ENCODE results near the gene ANKRD33B.

ANKRD33B gene

GRCh38 chr5:10624206-10624605, 60.3 kb downstream of the ANKRD33B start:
- H3K4me3 ChIP-seq (ENCODE audit: low read depth in 1 of 2, low read length in 1 of 2) = no peak overlapping the region
- no peaks in the 10 kb centered on the region for H3K36me3 ChIP-seq
- H3K27ac ChIP-seq = peak overlapping the region; percentile 89
- H3K27me3 ChIP-seq = no peaks in the 10 kb centered on the region
- no peak for TF ChIP-seq CTCF (IDR thresholded peaks at IDR 0.05)
- no peaks in the 10 kb centered on the region for H3K9me3 ChIP-seq
- H3K4me1 ChIP-seq (ENCODE audit: control insufficient read depth in 1 of 2, insufficient read depth in 1 of 2, low read depth in 1 of 2, low read length in 1 of 2) = peaks cover 64 to 74% of the 10 kb centered on the region in 2 experiments

GRCh38 chr5:10624679-10625078, 60.8 kb downstream of the ANKRD33B start:
- Histone ChIP-seq H3K4me1 (ENCODE audit: control insufficient read depth in 1 of 2, insufficient read depth in 1 of 2, low read depth in 1 of 2, low read length in 1 of 2) (peaks cover 59 to 69% of the 10 kb centered on the region in 2 experiments), H3K9me3 (no peaks in the 10 kb centered on the region), H3K4me3 (ENCODE audit: low read depth in 1 of 2, low read length in 1 of 2) (no peak overlapping the region), H3K27me3 (no peaks in the 10 kb centered on the region), H3K27ac (peak overlapping the region; percentile 89), H3K36me3 (no peaks in the 10 kb centered on the region)
- no peak for TF ChIP-seq CTCF (IDR thresholded peaks at IDR 0.05)

- Histone ChIP-seq H3K9me3 (no peaks in the 10 kb centered on the region), H3K27ac (peak overlapping the region; percentile 89), H3K4me3 (ENCODE audit: low read depth in 1 of 2, low read length in 1 of 2) (peak overlapping the region; percentile 39 to 57), H3K4me1 (ENCODE audit: control insufficient read depth in 1 of 2, insufficient read depth in 1 of 2, low read depth in 1 of 2, low read length in 1 of 2) (peaks cover 55 to 65% of the 10 kb centered on the region in 2 experiments), H3K27me3 (no peaks in the 10 kb centered on the region), H3K36me3 (no peaks in the 10 kb centered on the region)
- TF ChIP-seq CTCF (IDR thresholded peaks at IDR 0.05) = no peak
Observed at GRCh38 chr5:10625700-10626472, 62.0 kb downstream of the ANKRD33B start.

GRCh38 chr5:10626473-10627013, 62.7 kb downstream of the ANKRD33B start:
- peaks cover 62 to 69% of the 10 kb centered on the region in 2 experiments for H3K4me1 ChIP-seq (ENCODE audit: control insufficient read depth in 1 of 2, insufficient read depth in 1 of 2, low read depth in 1 of 2, low read length in 1 of 2)
- H3K4me3 ChIP-seq (ENCODE audit: low read depth in 1 of 2, low read length in 1 of 2) = peak overlapping the region; percentile 39 to 57
- H3K27ac ChIP-seq = peak overlapping the region; percentile 89
- no peaks in the 10 kb centered on the region for H3K27me3 ChIP-seq
- no peaks in the 10 kb centered on the region for H3K36me3 ChIP-seq
- no peak for TF ChIP-seq CTCF (IDR thresholded peaks at IDR 0.05)
- no peaks in the 10 kb centered on the region for H3K9me3 ChIP-seq

GRCh38 chr5:10627160-10627701, 63.4 kb downstream of the ANKRD33B start:
- Histone ChIP-seq H3K27me3 (no peaks in the 10 kb centered on the region), H3K36me3 (no peaks in the 10 kb centered on the region), H3K4me3 (ENCODE audit: low read depth in 1 of 2, low read length in 1 of 2) (peak overlapping the region; percentile 49 to 57), H3K4me1 (ENCODE audit: control insufficient read depth in 1 of 2, insufficient read depth in 1 of 2, low read depth in 1 of 2, low read length in 1 of 2) (peaks cover 63 to 69% of the 10 kb centered on the region in 2 experiments), H3K27ac (peak overlapping the region; percentile 89), H3K9me3 (no peaks in the 10 kb centered on the region)
- no peak for TF ChIP-seq CTCF (IDR thresholded peaks at IDR 0.05)
